GM12891 (cell line): Measurements from ENCODE around the gene USF2.

Source experiments
- POLR2A ChIP-seq: IDR thresholded peaks from 2 replicates; pipeline ENCODE4 v1.6.1; 2011; ENCODE audit warnings: low read depth, low read length, control low read depth
- POLR2AphosphoS5 ChIP-seq: IDR thresholded peaks from 2 replicates; pipeline ENCODE4 v1.6.1; 2011; ENCODE audit warnings: low read depth, low read length, control low read depth
- SPI1 ChIP-seq: IDR thresholded peaks from 2 replicates; pipeline ENCODE4 v1.6.1; 2011; ENCODE audit warnings: low read depth, low read length, control low read depth
- TAF1 ChIP-seq: IDR thresholded peaks from 2 replicates; pipeline ENCODE4 v1.6.1; 2011; ENCODE audit warnings: low read depth, low read length, control low read depth

DNA sequence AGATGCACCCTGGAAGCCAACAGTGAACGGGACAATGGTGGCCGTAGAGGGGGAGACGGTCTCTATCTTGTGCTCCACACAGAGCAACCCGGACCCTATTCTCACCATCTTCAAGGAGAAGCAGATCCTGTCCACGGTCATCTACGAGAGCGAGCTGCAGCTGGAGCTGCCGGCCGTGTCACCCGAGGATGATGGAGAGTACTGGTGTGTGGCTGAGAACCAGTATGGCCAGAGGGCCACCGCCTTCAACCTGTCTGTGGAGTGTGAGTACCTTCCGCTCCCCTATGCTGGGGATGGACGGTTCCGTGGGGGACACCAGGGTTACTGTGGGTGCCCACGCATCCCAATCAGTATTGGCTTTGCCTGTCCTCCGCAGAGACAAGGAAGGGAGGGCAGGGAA is 33.7 kb downstream of the USF2 start:
- TF ChIP-seq TAF1: no peak
- no peak for TF ChIP-seq POLR2A
- no peak for TF ChIP-seq SPI1
- TF ChIP-seq POLR2AphosphoS5: no peak
